ENCODE measurements around the gene MLLT3. TPM values are rescaled to one million over a fixed set of nuclear protein-coding genes. Genes with fewer than 3 reads are reported as not detected.

Gene MLLT3
- total RNA-seq, 1 donor from 2014 or later: 53.7 TPM

GRCh38 chr9:20315677-20316076 lies 306.6 kb downstream of the MLLT3 start:
- TF ChIP-seq CTCF (conservative IDR thresholded peaks at IDR 0.05): no peak
- peaks cover 2% of the 10 kb centered on the region for H3K9me3 Mint-ChIP-seq
- no peak for DNase-seq (ENCODE audit: low read depth, low spot score)
- H3K36me3 Mint-ChIP-seq (ENCODE audit: low read depth): no peaks in the 10 kb centered on the region
- no peak overlapping the region for H3K27ac Mint-ChIP-seq (ENCODE audit: unreplicated experiment)
- H3K4me1 Mint-ChIP-seq: peaks cover 14% of the 10 kb centered on the region
- no peaks in the 10 kb centered on the region for H3K27me3 Mint-ChIP-seq (ENCODE audit: low read depth)
- no peak overlapping the region for H3K4me3 Mint-ChIP-seq

- Mint-ChIP-seq H3K36me3 (ENCODE audit: low read depth) (no peaks in the 10 kb centered on the region), H3K4me1 (peaks cover 7% of the 10 kb centered on the region), H3K27ac (ENCODE audit: unreplicated experiment) (no peak overlapping the region), H3K4me3 (no peak overlapping the region), H3K27me3 (ENCODE audit: low read depth) (no peaks in the 10 kb centered on the region), H3K9me3 (peaks cover 2% of the 10 kb centered on the region)
- DNase-seq (ENCODE audit: low read depth, low spot score): no peak
- no peak for TF ChIP-seq CTCF (conservative IDR thresholded peaks at IDR 0.05)
Measured at GRCh38 chr9:20314981-20315380, 307.3 kb downstream of the MLLT3 start.

GRCh38 chr9:20313415-20313814 lies 308.9 kb downstream of the MLLT3 start:
- Mint-ChIP-seq H3K27me3 (ENCODE audit: low read depth) (no peaks in the 10 kb centered on the region), H3K9me3 (peaks cover 2% of the 10 kb centered on the region), H3K27ac (ENCODE audit: unreplicated experiment) (no peak overlapping the region), H3K36me3 (ENCODE audit: low read depth) (no peaks in the 10 kb centered on the region), H3K4me3 (no peak overlapping the region), H3K4me1 (no peaks in the 10 kb centered on the region)
- no peak for DNase-seq (ENCODE audit: low read depth, low spot score)
- no peak for TF ChIP-seq CTCF (conservative IDR thresholded peaks at IDR 0.05)

- no peaks in the 10 kb centered on the region for H3K36me3 Mint-ChIP-seq (ENCODE audit: low read depth)
- no peak for DNase-seq (ENCODE audit: low read depth, low spot score)
- H3K27me3 Mint-ChIP-seq (ENCODE audit: low read depth): no peaks in the 10 kb centered on the region
- H3K9me3 Mint-ChIP-seq: peaks cover 2% of the 10 kb centered on the region
- H3K4me1 Mint-ChIP-seq: no peaks in the 10 kb centered on the region
- no peak overlapping the region for H3K4me3 Mint-ChIP-seq
- no peak for TF ChIP-seq CTCF (conservative IDR thresholded peaks at IDR 0.05)
- no peak overlapping the region for H3K27ac Mint-ChIP-seq (ENCODE audit: unreplicated experiment)
Measured at GRCh38 chr9:20312732-20313131, 309.6 kb downstream of the MLLT3 start.

GRCh38 chr9:20310024-20310423 lies 312.3 kb downstream of the MLLT3 start:
- Mint-ChIP-seq H3K27ac (ENCODE audit: unreplicated experiment) (no peak overlapping the region), H3K27me3 (ENCODE audit: low read depth) (no peaks in the 10 kb centered on the region), H3K4me1 (no peaks in the 10 kb centered on the region), H3K9me3 (peaks cover 2% of the 10 kb centered on the region), H3K4me3 (no peak overlapping the region), H3K36me3 (ENCODE audit: low read depth) (no peaks in the 10 kb centered on the region)
- no peak for TF ChIP-seq CTCF (conservative IDR thresholded peaks at IDR 0.05)
- no peak for DNase-seq (ENCODE audit: low read depth, low spot score)

- no peak overlapping the region for H3K27ac Mint-ChIP-seq (ENCODE audit: unreplicated experiment)
- DNase-seq (ENCODE audit: low read depth, low spot score): no peak
- H3K4me3 Mint-ChIP-seq: no peak overlapping the region
- peaks cover 2% of the 10 kb centered on the region for H3K9me3 Mint-ChIP-seq
- no peak for TF ChIP-seq CTCF (conservative IDR thresholded peaks at IDR 0.05)
- H3K36me3 Mint-ChIP-seq (ENCODE audit: low read depth): no peaks in the 10 kb centered on the region
- H3K4me1 Mint-ChIP-seq: no peaks in the 10 kb centered on the region
- H3K27me3 Mint-ChIP-seq (ENCODE audit: low read depth): no peaks in the 10 kb centered on the region
Measured at GRCh38 chr9:20309124-20309523, 313.2 kb downstream of the MLLT3 start.

Measured in neural crest cell (in vitro differentiated cells).